ENCODE results near the gene ZDHHC4. TPM values are rescaled to one million over a fixed set of nuclear protein-coding genes. Genes with fewer than 3 reads are reported as not detected.

The ZDHHC4 gene
- total RNA-seq, 1 experiment from 2014 or later: 62.0 TPM

DNA sequence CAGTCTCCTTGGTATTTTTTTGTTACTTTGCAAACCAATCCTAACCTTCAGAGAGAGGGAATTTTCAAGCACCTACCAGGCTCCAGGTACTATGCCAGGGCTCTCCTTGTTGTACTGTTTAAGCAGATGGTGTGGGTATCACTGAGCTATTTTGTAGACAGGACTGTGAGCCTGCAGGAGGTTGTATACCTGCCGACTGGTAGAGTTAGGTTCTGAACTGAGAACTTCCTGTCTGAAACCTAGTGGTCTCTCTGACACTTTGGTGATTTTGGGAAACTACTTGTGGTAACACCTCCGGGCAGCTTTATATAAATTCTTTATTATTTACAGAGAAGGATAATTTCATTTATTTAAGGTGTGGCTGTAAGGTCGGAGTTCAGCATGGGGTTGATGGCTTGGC is 42.7 kb downstream of the ZDHHC4 start:
- H3K27ac ChIP-seq (ENCODE audit: insufficient read length, low read depth, low read length): no peak overlapping the region
- H3K14ac ChIP-seq (ENCODE audit: insufficient read depth, low read length): no peak overlapping the region
- peaks cover 5% of the 10 kb centered on the region for H3K23me2 ChIP-seq (ENCODE audit: insufficient read length, low read depth, low read length, poor library complexity, severe bottlenecking)
- H3T11ph ChIP-seq (ENCODE audit: low read length): no peak overlapping the region
- no peak overlapping the region for H2BK15ac ChIP-seq (ENCODE audit: low read depth, low read length)
- no peak overlapping the region for H3K4me2 ChIP-seq (ENCODE audit: insufficient read depth, insufficient read length, low read length)
- H3K9ac ChIP-seq (ENCODE audit: extremely low read depth, insufficient read length, low read length): no peak overlapping the region
- no peak overlapping the region for H2AFZ ChIP-seq (ENCODE audit: low read length)
- TF ChIP-seq, protein P1, sequence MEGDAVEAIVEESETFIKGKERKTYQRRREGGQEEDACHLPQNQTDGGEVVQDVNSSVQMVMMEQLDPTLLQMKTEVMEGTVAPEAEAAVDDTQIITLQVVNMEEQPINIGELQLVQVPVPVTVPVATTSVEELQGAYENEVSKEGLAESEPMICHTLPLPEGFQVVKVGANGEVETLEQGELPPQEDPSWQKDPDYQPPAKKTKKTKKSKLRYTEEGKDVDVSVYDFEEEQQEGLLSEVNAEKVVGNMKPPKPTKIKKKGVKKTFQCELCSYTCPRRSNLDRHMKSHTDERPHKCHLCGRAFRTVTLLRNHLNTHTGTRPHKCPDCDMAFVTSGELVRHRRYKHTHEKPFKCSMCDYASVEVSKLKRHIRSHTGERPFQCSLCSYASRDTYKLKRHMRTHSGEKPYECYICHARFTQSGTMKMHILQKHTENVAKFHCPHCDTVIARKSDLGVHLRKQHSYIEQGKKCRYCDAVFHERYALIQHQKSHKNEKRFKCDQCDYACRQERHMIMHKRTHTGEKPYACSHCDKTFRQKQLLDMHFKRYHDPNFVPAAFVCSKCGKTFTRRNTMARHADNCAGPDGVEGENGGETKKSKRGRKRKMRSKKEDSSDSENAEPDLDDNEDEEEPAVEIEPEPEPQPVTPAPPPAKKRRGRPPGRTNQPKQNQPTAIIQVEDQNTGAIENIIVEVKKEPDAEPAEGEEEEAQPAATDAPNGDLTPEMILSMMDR (conservative IDR thresholded peaks at IDR 0.05): no peak
- Mint-ChIP-seq H3K4me1 (no peaks in the 10 kb centered on the region), H3K27me3 (ENCODE audit: low read depth) (no peaks in the 10 kb centered on the region), H3K27ac (no peak overlapping the region), H3K36me3 (ENCODE audit: insufficient read depth in 1 of 3, low read depth in 3 of 3) (peaks cover 16 to 40% (median 32%) of the 10 kb centered on the region in 3 experiments), H3K9me3 (no peaks in the 10 kb centered on the region; a peak in 1 of 5 replicates), H3K4me3 (no peak overlapping the region)
- no peak overlapping the region for H3K18ac ChIP-seq (ENCODE audit: insufficient read length, low read depth, low read length)
- DNase-seq: no peak
- no peaks in the 10 kb centered on the region for H3K79me1 ChIP-seq (ENCODE audit: insufficient read depth, low read depth, low read length, poor library complexity, severe bottlenecking)
- H2AK5ac ChIP-seq (ENCODE audit: insufficient read length, low read length): no peak overlapping the region
- H4K8ac ChIP-seq (replicated peaks; ENCODE audit: insufficient read length, low read depth, low read length): no peak overlapping the region
- H3K56ac ChIP-seq (ENCODE audit: insufficient read length, low read depth, low read length): no peak overlapping the region
- no peak overlapping the region for H4K91ac ChIP-seq (ENCODE audit: insufficient read length, low read depth, low read length)
- no peak overlapping the region for H2BK5ac ChIP-seq (ENCODE audit: insufficient read length, low read length)
- H3K4me1 ChIP-seq (ENCODE audit: insufficient read depth, low read length): no peaks in the 10 kb centered on the region
- no peak overlapping the region for H2BK12ac ChIP-seq (ENCODE audit: insufficient read length, low read depth, low read length)
- WGBS (ENCODE audit: extremely low coverage, insufficient read length, low lambda C conversion rate): no CpG with 5 or more reads among the region's 3 CpGs
- H4K20me1 ChIP-seq (ENCODE audit: control insufficient read depth, insufficient read depth, insufficient read length): no peaks in the 10 kb centered on the region
- no peak overlapping the region for H2BK120ac ChIP-seq (ENCODE audit: low read depth, low read length, poor library complexity, severe bottlenecking)
- H3K4ac ChIP-seq (ENCODE audit: low read depth, low read length): no peak overlapping the region
- H3K23ac ChIP-seq (ENCODE audit: insufficient read length, low read depth, low read length): no peak overlapping the region
- H2BK20ac ChIP-seq (ENCODE audit: low read depth, low read length, poor library complexity, severe bottlenecking): no peak overlapping the region
- no peaks in the 10 kb centered on the region for H3K79me2 ChIP-seq (ENCODE audit: insufficient read depth, low read length)
- no peaks in the 10 kb centered on the region for H3K27me3 ChIP-seq (ENCODE audit: insufficient read depth, low read length)
- no peak overlapping the region for H4K5ac ChIP-seq (ENCODE audit: insufficient read length, low read depth, low read length)
- no peaks in the 10 kb centered on the region for H3K9me3 ChIP-seq (ENCODE audit: control insufficient read depth, low read depth, low read length)
